Ishikawa (cell line): ENCODE results near the gene R3HDML.

ENCODE experiments used
- EGR1 ChIP-seq: IDR thresholded peaks from 2 replicates; pipeline ENCODE4 v1.6.1; 2012
- NFIC ChIP-seq: IDR thresholded peaks from 2 replicates; pipeline ENCODE4 v1.6.1; 2012
- RAD21 ChIP-seq: IDR thresholded peaks from 2 replicates; pipeline ENCODE4 v1.6.1; 2012; ENCODE audit warnings: low read depth
- TAF1 ChIP-seq: IDR thresholded peaks from 2 replicates; pipeline ENCODE4 v1.6.1; 2012; ENCODE audit warnings: low read depth, mild to moderate bottlenecking
- TCF12 ChIP-seq: IDR thresholded peaks from 2 replicates; pipeline ENCODE4 v1.6.1; 2012; ENCODE audit warnings: low read depth
- USF1 ChIP-seq: IDR thresholded peaks from 2 replicates; pipeline ENCODE4 v1.6.1; 2012

DNA sequence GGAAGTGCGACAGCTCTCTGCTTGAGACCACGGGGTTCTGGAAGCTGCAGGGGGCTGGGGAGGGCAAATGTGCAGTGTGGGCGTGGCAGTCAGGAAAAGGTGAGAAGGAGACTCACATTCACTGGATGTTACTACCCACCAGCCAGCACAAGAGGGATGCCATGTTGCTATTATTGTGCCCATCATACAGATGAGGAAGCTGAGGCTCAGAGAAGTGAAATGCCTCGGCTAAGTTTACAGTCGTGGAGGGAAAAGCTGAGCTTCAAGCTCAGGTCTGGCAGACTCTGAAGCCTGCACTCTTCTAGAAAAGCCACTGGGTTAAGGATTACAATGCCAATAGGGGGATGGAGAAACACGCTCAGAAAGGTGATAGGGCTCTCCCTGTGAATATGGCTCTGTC lies 53.0 kb downstream of the R3HDML start:
- no peak for TF ChIP-seq TCF12
- no peak for TF ChIP-seq USF1
- TF ChIP-seq RAD21, result no peak
- no peak for TF ChIP-seq NFIC
- no peak for TF ChIP-seq EGR1
- no peak for TF ChIP-seq TAF1
